Measurements from ENCODE around the gene RHOT1.
"Not testable (repeated sequence)": the region's sequence is repeated elsewhere in the genome, so short reads cannot be mapped to it uniquely, and the experiment has no call there.

RHOT1 gene

DNA sequence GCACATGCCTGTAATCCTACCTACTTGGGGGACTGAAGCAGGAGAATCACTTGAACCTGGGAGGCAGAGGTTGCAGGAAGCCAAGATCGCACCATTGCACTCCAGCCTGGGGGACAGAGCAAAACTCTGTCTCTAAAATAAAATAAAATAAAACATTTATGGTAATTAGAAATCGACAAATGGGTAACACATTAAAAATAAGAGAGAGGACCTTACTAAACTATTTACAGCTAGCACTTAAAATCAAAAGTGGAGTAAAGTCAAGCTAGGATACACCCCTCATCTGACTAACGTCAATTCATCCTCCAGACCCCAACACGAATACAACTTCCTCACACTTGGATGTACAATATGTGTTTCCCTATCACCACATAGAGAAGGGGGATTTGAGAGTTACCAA is 27.8 kb upstream of the RHOT1 start:
- DNase-seq (ENCODE audit: low read depth in 1 of 2, low spot score in 1 of 2): no peak
- TF ChIP-seq REST (IDR thresholded peaks at IDR 0.05; ENCODE audit: insufficient replicate concordance, low read depth) (no peak), SPI1 (IDR thresholded peaks at IDR 0.05; ENCODE audit: borderline replicate concordance, low read depth) (no peak), POLR2AphosphoS5 (IDR thresholded peaks at IDR 0.05; ENCODE audit: low read depth) (no peak), GABPA (IDR thresholded peaks at IDR 0.05; ENCODE audit: low read depth) (no peak)
- TF ChIP-seq, protein P1, sequence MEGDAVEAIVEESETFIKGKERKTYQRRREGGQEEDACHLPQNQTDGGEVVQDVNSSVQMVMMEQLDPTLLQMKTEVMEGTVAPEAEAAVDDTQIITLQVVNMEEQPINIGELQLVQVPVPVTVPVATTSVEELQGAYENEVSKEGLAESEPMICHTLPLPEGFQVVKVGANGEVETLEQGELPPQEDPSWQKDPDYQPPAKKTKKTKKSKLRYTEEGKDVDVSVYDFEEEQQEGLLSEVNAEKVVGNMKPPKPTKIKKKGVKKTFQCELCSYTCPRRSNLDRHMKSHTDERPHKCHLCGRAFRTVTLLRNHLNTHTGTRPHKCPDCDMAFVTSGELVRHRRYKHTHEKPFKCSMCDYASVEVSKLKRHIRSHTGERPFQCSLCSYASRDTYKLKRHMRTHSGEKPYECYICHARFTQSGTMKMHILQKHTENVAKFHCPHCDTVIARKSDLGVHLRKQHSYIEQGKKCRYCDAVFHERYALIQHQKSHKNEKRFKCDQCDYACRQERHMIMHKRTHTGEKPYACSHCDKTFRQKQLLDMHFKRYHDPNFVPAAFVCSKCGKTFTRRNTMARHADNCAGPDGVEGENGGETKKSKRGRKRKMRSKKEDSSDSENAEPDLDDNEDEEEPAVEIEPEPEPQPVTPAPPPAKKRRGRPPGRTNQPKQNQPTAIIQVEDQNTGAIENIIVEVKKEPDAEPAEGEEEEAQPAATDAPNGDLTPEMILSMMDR (IDR thresholded peaks at IDR 0.05; ENCODE audit: insufficient read depth, low read length): no peak
- Histone ChIP-seq H3K4me3 (replicated peaks; ENCODE audit: insufficient read depth, low read length) (no peak overlapping the region), H3K27ac (replicated peaks) (no peak overlapping the region), H3K27me3 (ENCODE audit: insufficient read depth, poor library complexity, severe bottlenecking) (no peaks in the 10 kb centered on the region)

DNA sequence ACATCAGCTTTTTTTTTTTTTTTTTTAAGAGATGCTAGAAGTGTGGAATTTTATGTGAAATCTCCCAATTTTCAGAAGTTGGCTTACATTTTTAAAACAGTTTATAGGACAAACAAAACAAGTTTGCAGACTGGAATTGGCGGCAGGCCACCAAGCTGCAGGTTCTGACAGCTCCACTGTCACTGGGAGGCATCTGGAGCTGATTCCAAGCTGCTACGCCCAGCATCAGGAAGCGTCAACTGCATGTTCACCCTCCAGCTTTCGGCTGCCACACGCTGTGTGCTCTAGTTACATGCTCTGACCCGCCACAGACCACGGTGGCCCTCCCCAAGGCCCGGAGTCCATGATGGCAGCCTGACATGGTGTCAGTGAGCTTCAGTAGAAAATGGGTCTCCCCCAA is 26.8 kb upstream of the RHOT1 start:
- H3K4me3 ChIP-seq (replicated peaks; ENCODE audit: insufficient read depth, low read length); H3K27me3 ChIP-seq (ENCODE audit: insufficient read depth, poor library complexity, severe bottlenecking); H3K27ac ChIP-seq (replicated peaks); DNase-seq (ENCODE audit: low read depth in 1 of 2, low spot score in 1 of 2): not testable (repeated sequence)

- Histone ChIP-seq H3K27ac (replicated peaks) (no peak overlapping the region), H3K4me3 (replicated peaks; ENCODE audit: insufficient read depth, low read length) (no peak overlapping the region), H3K27me3 (ENCODE audit: insufficient read depth, poor library complexity, severe bottlenecking) (no peaks in the 10 kb centered on the region)
- DNase-seq (ENCODE audit: low read depth in 1 of 2, low spot score in 1 of 2): no peak
- TF ChIP-seq, protein P1 (IDR thresholded peaks at IDR 0.05; ENCODE audit: insufficient read depth, low read length): no peak
- TF ChIP-seq POLR2AphosphoS5 (IDR thresholded peaks at IDR 0.05; ENCODE audit: low read depth) (no peak), REST (IDR thresholded peaks at IDR 0.05; ENCODE audit: insufficient replicate concordance, low read depth) (no peak), GABPA (IDR thresholded peaks at IDR 0.05; ENCODE audit: low read depth) (no peak), SPI1 (IDR thresholded peaks at IDR 0.05; ENCODE audit: borderline replicate concordance, low read depth) (no peak)
Measured at GRCh38 chr17:32116937-32117336, 25.4 kb upstream of the RHOT1 start.

GRCh38 chr17:32117399-32117798 is 24.9 kb upstream of the RHOT1 start:
- Histone ChIP-seq H3K4me3 (replicated peaks; ENCODE audit: insufficient read depth, low read length) (no peak overlapping the region), H3K27me3 (ENCODE audit: insufficient read depth, poor library complexity, severe bottlenecking) (no peaks in the 10 kb centered on the region), H3K27ac (replicated peaks) (no peak overlapping the region)
- TF ChIP-seq POLR2AphosphoS5 (IDR thresholded peaks at IDR 0.05; ENCODE audit: low read depth): no peak
- TF ChIP-seq SPI1 (IDR thresholded peaks at IDR 0.05; ENCODE audit: borderline replicate concordance, low read depth): no peak
- no peak for TF ChIP-seq REST (IDR thresholded peaks at IDR 0.05; ENCODE audit: insufficient replicate concordance, low read depth)
- TF ChIP-seq, protein P1 (IDR thresholded peaks at IDR 0.05; ENCODE audit: insufficient read depth, low read length): no peak
- no peak for TF ChIP-seq GABPA (IDR thresholded peaks at IDR 0.05; ENCODE audit: low read depth)
- DNase-seq (ENCODE audit: low read depth in 1 of 2, low spot score in 1 of 2): no peak

- DNase-seq (ENCODE audit: low read depth in 1 of 2, low spot score in 1 of 2); H3K4me3 ChIP-seq (replicated peaks; ENCODE audit: insufficient read depth, low read length); H3K27me3 ChIP-seq (ENCODE audit: insufficient read depth, poor library complexity, severe bottlenecking); H3K27ac ChIP-seq (replicated peaks): not testable (repeated sequence)
Measured at GRCh38 chr17:32118088-32118487, 24.2 kb upstream of the RHOT1 start.
